Inferior parietal cortex (tissue), 1 donor: ENCODE data around the gene PPFIBP1.
A peak's percentile ranks its signal among the peaks of the same experiment; 100 is the strongest.
"Not testable (repeated sequence)": the region's sequence is repeated elsewhere in the genome, so short reads cannot be mapped to it uniquely, and the experiment has no call there.

ENCODE experiments used
- DNase-seq: peaks from one replicate; pipeline ENCODE4 v3.0.0-alpha.2; 2016; ENCODE audit errors: extremely low spot score

Gene PPFIBP1

GRCh38 chr12:27709932-27710591, 186.1 kb downstream of the PPFIBP1 start:
- DNase-seq = peak; percentile 63

DNA sequence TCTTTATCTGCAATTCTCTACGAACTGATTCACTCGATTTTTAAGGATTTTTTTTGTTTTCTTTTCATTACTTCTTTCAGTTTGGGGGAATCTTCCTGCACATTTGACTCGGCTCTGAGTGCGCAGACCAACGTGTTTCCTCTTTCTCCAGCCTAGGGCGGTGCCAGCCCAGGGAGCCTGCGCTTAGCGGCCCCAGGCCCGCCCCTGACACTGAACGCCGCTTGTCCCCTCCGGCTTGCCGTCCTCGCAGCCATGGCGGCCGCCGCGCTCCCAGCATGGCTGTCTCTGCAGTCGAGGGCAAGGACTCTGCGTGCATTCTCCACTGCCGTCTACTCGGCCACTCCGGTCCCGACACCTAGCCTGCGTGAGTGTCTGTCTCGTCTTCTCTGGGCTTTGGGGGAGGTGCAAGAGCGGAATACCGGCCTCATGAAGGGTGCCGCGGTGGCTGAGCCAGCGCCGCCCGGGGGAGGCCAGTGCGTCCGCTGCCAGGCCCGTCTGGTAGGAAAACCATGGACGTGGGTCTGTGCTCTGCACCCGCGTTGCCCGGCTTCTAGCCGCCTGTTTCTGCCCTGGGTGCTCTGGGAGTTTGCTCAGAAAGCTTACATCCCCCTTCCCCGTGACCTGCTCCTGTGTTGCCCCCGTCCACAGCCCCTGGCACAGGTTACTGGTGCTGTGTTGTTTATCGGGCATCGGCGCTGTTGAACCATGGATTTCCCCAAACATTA, 186.7 kb downstream of the PPFIBP1 start, which contains the start of gene MRPS35:
Gene MRPS35 (plus strand): TSS at position 241 of the 725 bp plus-strand sequence. CDS start 12 bp downstream, at position 253.
- peak; percentile 92 for DNase-seq

DNA sequence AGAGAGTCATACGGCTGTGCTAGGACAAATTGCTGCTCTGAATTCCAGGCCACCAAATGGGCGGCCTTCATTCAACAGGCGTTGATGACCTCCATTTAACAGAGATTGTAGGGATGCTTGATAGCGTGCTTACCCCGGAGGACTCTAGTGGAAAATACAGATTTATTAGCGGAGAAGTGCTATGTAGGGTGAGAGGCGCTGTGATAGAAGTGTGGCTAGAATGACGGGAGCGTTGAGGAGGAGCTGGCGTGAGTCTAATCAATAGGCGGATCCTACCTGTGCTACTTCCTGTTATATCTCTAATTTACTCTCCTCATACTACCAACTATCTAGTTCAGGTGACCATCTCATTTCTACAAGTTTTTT, 187.3 kb downstream of the PPFIBP1 start:
- no peak for DNase-seq

- DNase-seq = no peak
Observed at GRCh38 chr12:27711967-27712366, 188.0 kb downstream of the PPFIBP1 start.

GRCh38 chr12:27723212-27723611, 199.2 kb downstream of the PPFIBP1 start:
- no peak for DNase-seq

DNA sequence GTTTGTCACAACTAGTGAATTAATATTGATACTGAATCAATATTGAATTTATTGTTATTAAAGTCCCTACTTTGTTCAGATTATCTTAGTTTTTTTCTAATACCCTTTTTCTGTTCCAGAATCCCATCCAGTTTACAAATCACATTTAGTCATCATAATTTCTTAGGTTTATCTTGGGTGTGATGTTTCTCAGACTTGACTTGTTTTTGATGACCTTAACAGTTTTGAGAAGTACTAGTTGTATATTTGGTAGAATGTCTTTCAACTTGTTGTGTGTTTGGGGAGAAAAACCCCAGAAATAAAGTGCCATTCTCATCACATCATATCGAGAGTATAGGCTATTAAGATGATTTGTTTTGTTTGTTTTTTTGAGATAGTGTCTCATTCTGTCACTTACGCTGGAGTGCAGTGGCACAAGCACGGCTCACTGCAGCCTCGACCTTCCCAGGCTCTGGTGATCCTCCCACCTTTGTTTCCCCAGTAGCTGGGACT, 206.1 kb downstream of the PPFIBP1 start:
- no peak for DNase-seq

- DNase-seq = no peak
Observed at GRCh38 chr12:27732281-27732680, 208.3 kb downstream of the PPFIBP1 start.

DNA sequence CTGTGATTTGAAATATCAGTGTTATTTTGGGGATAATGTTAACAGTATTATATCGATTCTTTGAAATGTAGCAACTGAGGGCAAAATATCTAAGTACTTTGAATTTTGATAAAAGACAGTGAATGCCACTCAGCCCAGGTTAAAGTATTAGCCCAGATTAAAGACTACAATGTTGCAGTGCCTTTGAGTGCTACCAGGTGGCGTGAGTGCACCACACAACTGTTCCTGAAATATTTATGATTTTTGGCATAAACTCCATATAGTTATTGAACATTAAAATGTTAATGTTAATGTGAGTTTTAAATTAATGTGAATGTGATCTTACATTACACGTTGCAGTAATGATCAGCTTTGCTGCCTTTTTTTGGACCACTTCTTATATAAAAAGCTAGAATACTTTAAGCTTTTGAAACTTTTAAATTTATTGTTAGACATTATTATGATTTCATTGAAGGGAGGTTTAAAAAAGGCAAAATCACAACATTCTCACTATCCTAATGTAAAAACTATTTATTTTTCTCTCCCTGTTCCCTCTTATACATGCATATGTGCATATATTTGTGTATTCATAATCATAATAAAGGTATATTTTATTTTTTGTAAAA, 209.1 kb downstream of the PPFIBP1 start:
- peak; percentile 39 for DNase-seq

- no peak for DNase-seq
Observed at GRCh38 chr12:27733791-27734190, 209.8 kb downstream of the PPFIBP1 start.

GRCh38 chr12:27734321-27734720, 210.3 kb downstream of the PPFIBP1 start:
- DNase-seq = not testable (repeated sequence)

DNA sequence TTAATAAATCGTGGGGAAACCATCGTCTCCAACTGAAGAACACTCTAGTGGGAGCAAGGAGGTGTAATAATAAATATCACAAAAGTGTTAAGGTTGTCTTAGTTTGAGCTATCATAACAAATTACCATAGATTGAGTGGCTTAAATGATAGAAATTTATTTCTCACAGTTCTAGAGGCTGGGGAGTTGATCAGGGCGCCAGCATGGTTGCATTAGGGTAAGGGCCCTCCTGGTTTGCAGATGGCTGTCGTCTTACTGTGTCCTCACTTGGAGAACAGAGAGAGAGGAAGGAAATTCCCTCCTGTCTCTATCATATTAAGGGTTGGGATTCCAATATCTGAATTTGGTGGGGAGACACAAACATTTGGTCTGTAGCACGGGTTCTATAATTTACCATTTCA, 219.6 kb downstream of the PPFIBP1 start:
- DNase-seq = no peak
